Activated CD4-positive, alpha-beta T cell treated with anti-CD3 and anti-CD28 coated beads, Interleukin-2, amount 50 U/mL, for 48 hours (primary cell): ENCODE data around the gene AJM1.
"Not testable (repeated sequence)": the region's sequence is repeated elsewhere in the genome, so short reads cannot be mapped to it uniquely, and the experiment has no call there.

Experiments used
- DNase-seq, 2 experiments: peaks; one replicate each; pipeline ENCODE4 v3.0.0-alpha.2; 2020

Gene AJM1

DNA sequence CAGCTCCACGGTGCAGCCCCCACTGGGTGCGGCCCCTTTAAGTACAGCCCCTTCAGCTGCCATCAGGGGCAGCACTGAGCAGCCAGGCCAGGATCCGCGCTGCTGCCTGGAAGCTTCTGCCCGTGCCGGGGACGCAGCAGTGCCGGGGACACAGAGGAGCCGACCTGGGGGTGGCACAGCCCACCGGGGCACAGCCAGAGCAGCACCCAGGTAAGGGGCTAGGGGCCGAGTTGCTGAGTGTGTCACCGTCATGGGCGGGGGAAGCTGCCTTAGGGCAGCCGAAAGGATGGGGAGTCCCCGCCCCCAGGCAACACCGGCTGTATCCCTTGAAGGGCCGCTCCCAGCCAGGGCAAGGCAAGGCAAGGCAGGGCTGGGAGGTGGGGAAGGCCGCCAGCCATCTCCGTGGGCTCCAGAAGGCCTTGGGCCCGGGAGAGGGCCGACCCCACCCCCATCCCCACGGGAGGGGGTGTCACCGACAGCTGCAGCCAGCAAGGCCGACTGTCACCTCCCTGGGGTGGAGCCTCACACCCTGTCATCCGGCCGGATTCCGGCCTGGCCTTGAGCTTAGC lies at the start of gene AJM1:
Gene AJM1 (plus strand): TSS at position 99 of the 569 bp plus-strand sequence. CDS start 1,937 bp downstream, outside the sequence.
- peak; percentile 83 to 85 for DNase-seq

GRCh38 chr9:136793086-136793946 lies 49.0 kb upstream of the AJM1 start:
- no peak for DNase-seq

DNA sequence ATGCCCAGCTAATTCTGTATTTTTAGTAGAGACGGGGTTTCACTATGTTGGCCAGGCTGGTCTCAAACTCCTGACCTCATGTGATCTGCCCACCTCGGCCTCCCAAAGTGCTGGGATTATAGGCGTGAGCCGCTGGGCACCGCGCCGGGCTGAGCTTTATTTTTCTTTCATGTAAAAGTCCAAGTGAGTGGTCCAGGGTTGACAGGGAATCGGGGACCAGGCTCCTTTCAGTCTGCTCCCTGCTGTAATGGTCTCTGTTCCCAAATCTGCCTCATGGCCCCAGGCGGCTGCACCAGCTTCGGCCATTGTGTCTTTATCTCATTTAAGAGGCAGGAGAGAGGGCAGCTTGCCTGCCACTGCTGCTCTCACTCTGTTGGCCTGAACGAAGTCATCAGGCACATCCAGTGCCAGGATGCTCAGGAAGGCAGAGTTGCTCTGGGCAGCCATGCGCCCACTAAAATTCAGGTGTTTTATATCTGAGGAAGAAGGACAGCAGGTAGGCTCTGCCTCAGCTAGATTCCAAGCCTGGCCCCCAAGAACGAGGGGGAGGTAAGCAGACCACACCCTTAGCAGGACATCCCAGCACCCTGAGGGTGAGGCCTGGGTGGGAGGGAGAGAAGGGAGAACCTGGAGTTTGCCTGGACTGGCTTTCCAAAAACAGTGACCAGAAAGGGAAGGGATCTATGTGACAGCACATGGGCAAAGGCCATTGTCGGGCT lies 47.8 kb upstream of the AJM1 start:
- DNase-seq = no peak

DNA sequence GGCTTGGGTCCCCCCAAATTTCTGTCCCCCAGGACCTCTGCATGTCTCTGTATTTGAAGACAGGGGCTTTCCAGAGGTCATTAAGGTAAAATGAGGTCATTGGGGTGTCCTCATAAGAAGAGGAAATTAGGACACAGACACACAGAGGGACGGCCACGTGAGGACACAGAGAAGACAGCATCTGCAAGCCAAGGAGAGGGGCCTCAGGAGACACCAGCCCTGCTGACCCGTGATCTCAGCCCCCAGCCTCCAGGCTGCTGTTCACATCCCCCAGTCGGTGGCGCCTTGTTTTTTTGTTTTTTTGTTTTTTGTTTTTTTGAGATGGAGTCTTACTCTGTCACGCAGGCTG lies 47.3 kb upstream of the AJM1 start:
- no peak for DNase-seq

GRCh38 chr9:136796238-136796774 lies 46.0 kb upstream of the AJM1 start, which contains the start of gene CCDC183:
Gene CCDC183 (plus strand): TSS chr9:136796338. CDS start chr9:136796398, 60 bp downstream.
- DNase-seq = no peak

GRCh38 chr9:136796775-136797347 lies 45.4 kb upstream of the AJM1 start:
- not testable (repeated sequence) for DNase-seq

DNA sequence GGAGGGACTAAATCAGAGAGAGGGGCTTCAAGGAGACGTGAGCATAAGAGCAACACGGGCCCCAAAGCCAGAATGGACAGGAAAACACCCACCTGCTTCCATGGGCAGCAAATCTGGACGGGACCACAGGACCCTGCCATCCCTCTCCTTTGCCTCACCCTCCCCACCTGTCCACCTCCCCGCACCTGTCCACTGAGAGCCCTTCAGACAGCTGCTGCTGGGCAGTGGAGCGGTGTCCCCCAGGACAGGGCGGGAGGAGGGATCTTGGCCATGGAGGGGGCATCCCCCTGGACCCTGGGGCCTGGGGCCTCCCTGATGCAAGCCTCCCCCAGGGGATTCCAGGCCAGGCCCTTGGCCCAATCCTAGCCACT lies 43.6 kb upstream of the AJM1 start:
- no peak for DNase-seq

DNA sequence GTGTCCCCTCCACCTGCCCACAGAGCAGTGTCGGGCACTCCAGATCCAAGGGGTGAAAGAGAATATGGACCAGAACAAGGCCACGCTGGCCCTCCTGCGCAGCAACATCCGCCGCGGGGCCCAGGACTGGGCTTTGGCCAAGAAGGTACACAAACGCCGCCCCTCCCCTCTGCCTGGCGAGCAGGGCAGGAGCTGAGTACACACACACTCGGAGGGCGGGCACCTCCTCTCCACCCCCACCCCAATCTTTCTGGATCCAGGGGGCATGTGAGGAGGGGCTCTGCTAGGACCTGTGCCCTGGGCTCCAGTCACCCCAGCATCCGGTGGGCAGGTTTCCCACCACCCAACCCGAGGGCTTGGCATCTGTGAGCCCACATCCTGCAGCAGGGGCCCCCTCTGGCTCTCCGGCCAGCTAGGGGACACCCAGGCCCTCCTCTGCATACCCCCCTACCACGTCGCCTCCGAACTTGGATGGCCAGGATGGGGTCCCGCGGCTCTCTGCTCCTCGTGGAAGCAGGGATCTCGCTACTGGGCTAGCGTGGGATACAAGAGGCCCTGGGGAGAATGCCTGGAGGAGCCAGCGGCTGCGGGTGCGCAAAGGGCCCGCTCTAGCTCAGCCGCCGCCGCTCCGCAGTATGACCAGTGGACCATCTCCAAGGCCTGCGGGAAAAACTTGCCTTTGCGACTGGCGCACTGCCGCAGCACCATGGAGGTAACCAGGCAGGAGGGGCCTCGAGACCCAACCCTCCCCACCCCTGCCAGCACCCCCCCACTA lies 43.0 kb upstream of the AJM1 start:
- no peak for DNase-seq

DNA sequence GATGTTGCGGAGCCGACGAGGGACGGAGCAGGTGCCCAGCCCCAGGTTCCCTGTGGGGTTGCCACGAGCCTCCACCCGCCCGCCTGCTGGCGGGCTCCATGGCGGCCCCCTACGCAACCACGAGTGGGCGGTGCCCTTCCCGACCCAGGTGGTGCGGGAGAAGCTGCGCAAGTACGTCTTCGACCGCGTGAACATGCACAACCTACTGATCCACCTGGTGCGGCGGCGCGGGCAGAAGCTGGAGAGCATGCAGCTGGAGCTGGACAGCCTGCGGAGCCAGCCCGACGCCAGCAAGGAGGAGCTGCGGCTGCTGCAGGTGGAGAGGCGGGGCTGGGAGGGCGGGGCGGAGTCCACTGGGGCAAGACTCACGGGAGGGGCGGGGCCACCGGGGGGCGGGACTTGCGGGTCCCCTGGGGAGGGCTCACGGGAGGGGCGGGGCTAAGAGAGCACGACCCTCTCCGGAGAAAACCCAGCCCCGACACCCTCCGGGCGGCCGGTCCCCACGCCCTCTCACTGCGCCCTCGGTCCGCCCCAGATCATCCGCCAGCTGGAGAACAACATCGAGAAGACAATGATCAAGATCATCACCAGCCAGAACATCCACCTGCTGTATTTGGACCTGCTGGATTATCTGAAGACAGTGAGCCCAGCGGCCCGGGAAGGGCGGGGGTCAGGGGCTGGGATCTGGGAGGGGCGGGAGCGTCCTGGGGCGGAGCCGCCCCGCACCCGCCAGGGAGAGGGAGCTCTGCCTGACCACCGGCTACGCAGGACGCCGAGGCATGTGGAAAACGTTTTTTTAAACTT lies 42.2 kb upstream of the AJM1 start:
- DNase-seq = peak; percentile 87 to 89

DNA sequence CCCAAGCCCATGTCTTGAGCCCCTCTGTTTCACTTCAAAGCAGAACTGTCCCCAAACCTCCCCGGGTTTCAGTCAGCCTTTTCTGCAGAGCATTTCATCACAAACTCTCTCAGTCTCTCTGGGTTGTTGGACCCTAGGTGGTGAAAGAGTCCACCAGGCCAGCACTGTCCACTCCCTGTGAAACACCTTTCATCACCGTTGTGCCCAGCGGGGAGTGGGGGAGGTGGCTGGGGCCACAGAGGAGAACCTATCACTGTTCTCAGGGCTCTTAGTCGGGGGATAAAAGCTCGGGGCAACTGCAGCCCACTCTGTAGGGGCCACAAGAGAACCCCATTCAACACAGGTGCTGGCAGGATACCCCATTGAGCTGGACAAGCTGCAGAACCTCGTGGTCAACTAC lies 40.0 kb upstream of the AJM1 start:
- no peak for DNase-seq

DNA sequence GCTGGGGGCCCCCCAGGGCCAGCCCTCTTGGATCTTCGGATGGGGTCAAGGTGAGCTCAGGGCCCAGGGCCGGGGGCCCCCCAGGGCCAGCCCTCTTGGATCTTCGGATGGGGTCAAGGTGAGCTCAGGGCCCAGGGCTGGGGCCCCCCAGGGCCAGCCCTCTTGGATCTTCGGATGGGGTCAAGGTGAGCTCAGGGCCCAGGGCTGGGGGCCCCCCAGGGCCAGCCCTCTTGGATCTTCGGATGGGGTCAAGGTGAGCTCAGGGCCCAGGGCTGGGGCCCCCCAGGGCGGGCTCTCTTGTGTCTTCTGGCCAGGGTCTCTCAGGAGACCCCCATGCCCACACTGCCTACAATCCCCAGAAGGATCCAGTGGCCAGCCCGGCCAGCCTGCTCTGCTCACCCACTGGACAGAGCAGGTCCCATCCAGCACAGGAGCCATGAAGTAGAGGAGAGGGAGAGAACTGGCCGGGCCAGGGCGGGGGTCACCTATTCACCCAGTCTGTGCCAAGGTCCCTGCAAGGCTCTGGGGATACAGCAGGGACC lies 39.2 kb upstream of the AJM1 start:
- not testable (repeated sequence) for DNase-seq

DNA sequence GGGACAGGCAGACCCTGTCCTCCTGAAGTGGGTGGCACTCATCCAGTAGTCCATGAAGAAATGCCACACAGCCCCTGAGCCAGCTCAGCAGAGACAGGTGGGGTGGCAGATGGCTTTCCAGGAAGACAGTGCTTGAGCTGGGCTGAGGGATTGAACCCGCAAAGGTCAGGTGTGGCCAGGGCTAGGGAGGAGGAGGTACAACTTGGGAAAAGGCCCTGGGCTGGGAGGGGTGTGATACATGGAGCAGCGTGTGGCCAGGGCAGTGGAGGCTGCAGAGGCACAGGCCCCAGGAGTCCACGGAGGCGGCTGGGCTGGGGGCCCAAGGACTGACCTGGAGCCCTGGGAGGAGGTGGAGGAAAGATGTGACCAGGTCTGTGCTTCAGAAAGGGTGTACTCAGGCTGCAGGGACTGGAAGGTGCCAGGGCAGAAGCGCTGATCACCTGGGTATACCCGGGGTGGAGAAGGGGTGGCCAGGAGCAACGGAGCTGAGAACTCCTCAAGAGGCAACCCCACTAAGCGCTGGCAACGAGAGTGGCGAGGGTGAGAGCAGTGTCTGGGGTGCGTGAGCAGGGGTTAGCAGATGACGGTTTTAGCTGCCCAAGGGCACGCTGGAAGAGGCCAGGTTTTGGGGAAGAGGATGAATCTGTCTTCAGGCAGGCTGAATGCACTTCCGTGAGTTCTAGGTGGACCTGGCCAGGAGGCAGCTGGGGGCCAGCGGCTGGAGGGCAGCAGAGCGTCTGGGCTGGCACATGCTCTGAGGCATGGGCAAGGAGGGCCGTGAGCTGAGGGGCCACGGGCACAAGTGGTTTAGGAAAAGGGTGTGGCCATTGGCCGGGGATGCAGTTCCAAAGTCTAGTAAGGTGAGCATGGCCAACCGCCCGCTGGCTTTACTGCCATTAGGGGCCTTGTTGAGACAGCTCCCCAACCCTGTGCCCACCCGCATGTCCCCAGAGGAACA lies 38.4 kb upstream of the AJM1 start:
- DNase-seq = no peak

DNA sequence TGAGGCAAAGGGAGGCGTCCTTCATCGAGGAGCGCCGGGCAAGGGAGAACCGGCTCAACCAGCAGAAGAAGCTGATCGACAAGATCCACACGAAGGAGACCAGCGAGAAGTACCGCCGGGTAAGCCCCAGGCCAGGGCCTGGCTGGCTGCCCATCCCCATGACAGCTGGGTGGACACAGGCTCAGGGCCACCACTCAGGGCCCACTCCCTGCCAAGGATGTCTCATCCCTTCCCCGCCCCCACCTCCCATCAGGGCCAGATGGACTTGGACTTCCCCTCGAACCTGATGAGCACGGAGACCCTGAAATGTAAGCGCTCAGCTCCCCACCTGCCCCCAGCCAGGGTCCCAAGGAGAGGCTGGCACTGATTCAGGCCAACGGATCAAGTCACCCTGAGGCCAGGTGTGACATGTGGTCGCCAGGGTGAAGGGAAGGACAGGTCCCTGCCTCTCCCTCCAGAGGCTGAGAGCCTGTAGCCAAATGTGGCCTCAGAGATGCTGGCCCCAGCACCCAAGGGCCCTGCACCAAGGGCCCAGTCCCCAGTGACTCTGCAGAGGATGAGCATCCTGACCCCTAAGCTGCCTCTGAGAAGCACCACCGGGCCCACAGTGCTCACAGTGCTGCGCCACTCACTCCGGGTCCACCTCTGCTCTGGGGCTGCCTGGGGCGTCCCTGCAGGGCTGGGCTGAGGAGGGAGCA lies 37.6 kb upstream of the AJM1 start:
- DNase-seq = no peak

DNA sequence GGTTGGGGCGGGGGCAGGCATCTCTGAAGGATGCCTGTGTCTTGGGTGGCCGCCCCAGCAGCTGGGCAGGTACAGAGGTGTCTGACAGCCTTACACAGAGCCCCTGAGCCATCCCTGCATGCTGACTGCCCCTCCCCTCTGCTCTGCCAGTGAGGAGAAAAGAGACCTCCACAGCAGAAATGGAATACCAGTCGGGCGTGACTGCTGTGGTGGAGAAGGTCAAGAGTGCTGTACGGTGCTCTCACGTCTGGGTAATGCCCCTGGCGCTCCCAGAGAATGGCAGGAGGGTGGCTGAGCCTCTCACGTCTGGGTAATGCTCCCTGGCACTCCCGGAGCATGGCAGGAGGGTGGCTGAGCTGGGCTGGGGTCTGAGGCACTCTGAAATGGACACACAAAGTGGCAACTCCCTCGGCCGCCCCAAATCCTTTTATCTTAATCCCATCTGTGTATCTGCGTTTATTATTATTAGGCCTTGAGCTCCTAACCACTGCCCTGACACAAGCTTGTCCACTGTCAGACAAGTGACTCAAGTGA lies 37.0 kb upstream of the AJM1 start:
- no peak for DNase-seq

DNA sequence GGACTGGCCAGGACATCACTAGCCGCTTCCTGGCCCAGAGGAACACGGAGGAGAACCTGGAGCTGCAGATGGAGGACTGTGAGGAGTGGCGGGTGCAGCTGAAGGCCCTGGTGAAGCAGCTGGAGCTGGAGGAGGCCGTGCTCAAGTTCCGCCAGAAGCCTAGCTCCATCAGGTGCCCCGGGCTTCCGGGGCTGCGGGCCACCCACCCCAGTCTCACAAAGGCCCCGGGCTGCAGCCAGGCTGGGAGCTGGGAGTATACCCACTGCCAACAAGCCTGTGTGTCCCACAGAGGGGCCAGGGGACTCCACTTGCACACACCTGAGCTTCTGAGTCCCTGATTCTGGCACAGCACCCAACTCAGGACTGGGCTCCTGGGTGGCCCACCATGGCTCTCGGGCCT lies 36.2 kb upstream of the AJM1 start:
- no peak for DNase-seq

DNA sequence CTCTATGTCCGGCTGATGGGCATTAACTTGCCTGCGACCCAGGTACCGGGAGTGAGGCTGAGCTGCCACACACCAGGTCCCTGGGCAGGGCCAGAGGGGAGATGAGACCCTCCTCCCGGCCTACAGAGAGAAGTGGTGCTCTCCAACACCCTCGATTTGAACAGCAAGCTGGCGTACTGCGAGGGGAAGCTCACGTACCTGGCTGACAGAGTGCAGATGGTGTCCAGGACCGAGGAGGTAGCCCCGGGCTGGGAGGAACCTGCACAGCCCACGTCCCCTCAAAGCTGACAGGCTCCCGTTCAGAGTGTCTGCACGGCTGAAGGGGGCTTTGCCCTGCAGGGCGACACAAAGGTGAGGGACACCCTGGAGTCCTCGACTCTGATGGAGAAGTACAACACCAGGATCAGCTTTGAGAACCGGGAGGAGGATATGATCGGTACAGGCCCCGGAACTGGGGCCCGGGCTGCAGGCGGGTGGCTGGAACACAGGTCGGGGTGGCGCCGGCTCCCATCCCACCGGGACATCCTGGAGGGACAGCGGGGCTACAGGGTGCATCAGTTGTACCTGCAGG lies 35.6 kb upstream of the AJM1 start:
- no peak for DNase-seq

GRCh38 chr9:136807281-136808074 lies 34.8 kb upstream of the AJM1 start, which contains the start of gene RABL6:
Gene RABL6 (plus strand): TSS chr9:136807948. CDS start chr9:136808197, 249 bp downstream.
- DNase-seq = peak; percentile 74 to 79
